ENCODE data around the gene STX18. TPM values are rescaled to one million over a fixed set of nuclear protein-coding genes. Genes with fewer than 3 reads are reported as not detected.

The STX18 gene
- total and polyA plus RNA-seq, 2 of the 13 experiments (the other 11 are each of a cell fraction or from before 2014, with no cell fraction given): 23.9 to 37.1 TPM

- TF ChIP-seq CSRNP2 (CRISPR knock-in tag; conservative IDR thresholded peaks at IDR 0.05; ENCODE audit: low read depth) (no peak), ZNF891 (CRISPR knock-in tag; IDR thresholded peaks at IDR 0.05) (no peak), ZNF383 (CRISPR knock-in tag; IDR thresholded peaks at IDR 0.05; ENCODE audit: borderline replicate concordance) (no peak), ZNF570 (CRISPR knock-in tag; IDR thresholded peaks at IDR 0.05; ENCODE audit: borderline replicate concordance) (no peak), MNT (IDR thresholded peaks at IDR 0.05) (peak; percentile 92), ATAD3A (CRISPR knock-in tag; IDR thresholded peaks at IDR 0.05) (no peak), ZFP36 (IDR thresholded peaks at IDR 0.05; ENCODE audit: borderline replicate concordance, low read depth, low read length, partially characterized antibody) (no peak), SIN3A (IDR thresholded peaks at IDR 0.05; ENCODE audit: borderline replicate concordance, low read depth, low read length) (0 out of 2 replicates have a peak, but pooled peaks have one; percentile 59), ZNF350 (CRISPR knock-in tag; IDR thresholded peaks at IDR 0.05; ENCODE audit: borderline replicate concordance, low read depth) (no peak), ZNF331 (CRISPR knock-in tag; IDR thresholded peaks at IDR 0.05) (no peak; the same call in 1 of the 2 replicates), ZNF740 (CRISPR knock-in tag; IDR thresholded peaks at IDR 0.05) (no peak), SKIL (CRISPR knock-in tag; IDR thresholded peaks at IDR 0.05; ENCODE audit: borderline replicate concordance) (peak; percentile 61; the same call in 1 of the 2 replicates), FOXP1 (IDR thresholded peaks at IDR 0.05) (peak; percentile 99), FOXP1 (CRISPR knock-in tag; IDR thresholded peaks at IDR 0.05) (peak; percentile 100), MLXIP (CRISPR knock-in tag; IDR thresholded peaks at IDR 0.05; ENCODE audit: borderline replicate concordance) (no peak), ZNF280B (CRISPR knock-in tag; IDR thresholded peaks at IDR 0.05; ENCODE audit: borderline replicate concordance) (no peak), ZSCAN31 (CRISPR knock-in tag; IDR thresholded peaks at IDR 0.05; ENCODE audit: low read depth) (no peak), MED13 (CRISPR knock-in tag; IDR thresholded peaks at IDR 0.05) (no peak)
Measured at GRCh38 chr4:4486969-4487368, 54.9 kb downstream of the STX18 start (continued).

All from HepG2 (cell line).